ENCODE data around the gene DRC3.

The DRC3 gene

DNA sequence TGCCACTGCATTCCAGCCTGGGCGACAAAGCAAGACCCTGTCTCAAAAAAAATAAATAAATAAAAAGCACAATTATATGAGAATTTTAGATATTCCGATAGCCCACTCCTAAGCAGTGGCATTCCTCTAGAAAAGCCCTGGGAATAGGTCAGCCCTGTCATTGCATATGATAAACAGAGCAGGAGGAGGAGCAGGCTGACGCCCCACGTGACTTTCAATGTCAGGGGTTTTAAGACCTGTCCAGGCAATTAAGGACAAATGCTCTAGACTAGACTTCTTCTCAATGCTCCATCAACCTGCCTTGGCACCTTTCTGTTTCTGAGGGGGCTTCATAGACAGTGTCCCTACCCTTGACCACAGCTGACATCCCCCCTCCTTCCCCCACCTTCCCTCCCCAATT, 8.0 kb upstream of the DRC3 start:
- in situ Hi-C loops (cut with HindIII; ENCODE audit: low sequenced_read_pairs) = no loop called here

GRCh38 chr17:17965152-17965721, 7.4 kb upstream of the DRC3 start:
- in situ Hi-C loops (cut with HindIII; ENCODE audit: low sequenced_read_pairs) = no loop called here

DNA sequence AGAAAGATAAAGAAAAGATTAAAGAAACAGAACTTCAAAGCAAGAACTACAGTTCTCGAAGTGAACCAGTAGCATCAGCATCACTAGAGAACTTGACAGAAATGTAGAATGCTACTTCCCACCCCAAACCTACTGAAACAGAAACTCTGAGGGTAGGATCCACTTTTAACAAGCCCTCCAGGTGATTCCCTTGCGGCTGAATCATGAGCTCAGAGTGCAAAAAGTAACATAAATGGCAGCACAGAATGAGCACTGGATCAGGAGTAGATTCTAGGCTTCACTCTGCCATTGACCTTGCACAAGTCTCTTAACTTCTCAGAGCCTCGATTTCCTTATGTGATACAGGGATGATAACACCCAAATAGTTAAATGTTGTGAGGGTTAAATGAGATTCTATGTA, 6.3 kb upstream of the DRC3 start:
- in situ Hi-C loops (cut with HindIII; ENCODE audit: low sequenced_read_pairs) = no loop called here

- in situ Hi-C loops (cut with HindIII; ENCODE audit: low sequenced_read_pairs) = no loop called here
Measured at GRCh38 chr17:17970699-17971430, 1.8 kb upstream of the DRC3 start.

DNA sequence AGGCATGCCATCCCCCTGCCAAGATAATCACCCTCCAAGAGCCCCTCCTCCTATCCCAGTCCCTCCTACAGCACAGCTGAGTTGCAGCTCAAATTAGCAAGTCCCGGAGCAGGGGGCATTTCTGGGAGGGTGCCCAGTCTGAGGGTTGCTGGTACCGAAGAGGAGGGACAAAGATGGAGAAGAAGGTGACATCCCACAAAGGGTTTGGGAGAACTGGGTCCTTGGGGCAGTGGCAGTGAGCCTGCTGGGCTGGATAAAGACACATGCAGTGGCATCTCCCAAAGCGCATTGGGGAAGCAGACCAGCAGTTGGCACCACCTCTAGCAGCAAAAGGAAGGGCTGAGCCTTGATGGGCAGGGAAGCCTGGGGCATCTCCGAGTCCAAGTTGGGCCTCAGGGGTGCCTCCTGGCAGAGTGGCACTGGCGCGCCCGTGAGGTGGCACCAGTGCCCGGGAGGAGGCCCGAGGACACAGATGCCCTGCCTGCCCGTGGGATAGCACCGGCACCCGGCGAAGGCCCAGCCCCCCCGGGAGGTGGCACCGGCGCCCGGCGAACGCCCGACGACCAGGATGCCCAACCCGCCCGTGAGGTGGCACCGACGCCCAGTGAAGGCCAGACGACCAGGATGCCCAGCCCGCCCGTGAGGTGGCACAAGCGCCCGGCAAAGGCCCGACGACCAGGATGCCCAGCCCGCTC, 1.1 kb upstream of the DRC3 start:
- in situ Hi-C loops (cut with HindIII; ENCODE audit: low sequenced_read_pairs) = no loop called here

DNA sequence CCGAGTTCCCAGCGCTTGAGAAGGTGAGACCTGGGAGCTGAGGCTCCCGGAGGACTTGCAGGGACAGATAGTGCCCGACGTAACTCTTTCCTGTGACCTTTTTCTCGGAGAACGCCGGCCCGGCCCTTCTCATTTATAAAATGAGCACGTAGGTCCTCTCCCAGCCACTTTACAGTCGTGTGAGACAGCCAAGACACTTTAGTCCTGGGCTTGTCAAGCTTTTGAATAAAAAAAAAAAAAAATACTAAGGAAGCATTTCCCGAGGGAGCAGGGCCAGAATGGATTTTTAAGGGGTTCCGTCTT, 241 bp downstream of the DRC3 start:
- in situ Hi-C loops (cut with HindIII; ENCODE audit: low sequenced_read_pairs) = no loop called here

- in situ Hi-C loops (cut with HindIII; ENCODE audit: low sequenced_read_pairs) = no loop called here
Measured at GRCh38 chr17:17975436-17975835, 2.8 kb downstream of the DRC3 start.

DNA sequence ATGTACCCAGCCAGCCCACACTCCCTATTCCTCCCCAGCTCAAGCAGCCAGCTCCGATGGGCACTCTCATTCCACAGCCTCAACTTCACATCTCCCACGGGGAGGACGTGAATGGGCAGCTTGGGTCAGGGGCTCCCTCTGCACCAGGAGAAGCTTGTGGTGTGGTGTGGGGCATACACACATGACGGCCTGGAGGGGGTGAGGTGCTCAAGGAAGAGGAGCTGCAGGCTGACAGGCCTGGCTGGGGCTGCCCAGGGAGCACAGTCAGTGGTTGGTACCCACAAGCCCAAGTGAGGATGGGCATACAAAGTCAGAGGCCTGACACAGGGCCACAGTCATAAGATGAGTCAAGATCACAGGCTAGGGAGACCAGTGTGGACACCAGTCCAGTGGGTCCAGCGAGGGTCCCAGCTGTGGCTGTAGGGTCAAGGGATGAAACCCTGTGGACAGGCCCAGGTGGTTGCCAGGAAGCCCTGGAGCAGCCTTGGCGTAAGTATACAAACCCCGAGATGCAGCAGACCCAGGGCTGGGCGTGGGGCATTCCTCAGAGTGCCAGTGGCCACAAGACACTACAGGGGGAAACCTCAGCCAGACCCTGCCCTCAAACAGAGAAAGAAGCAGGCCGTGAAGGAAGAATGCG, 4.4 kb downstream of the DRC3 start:
- in situ Hi-C loops (cut with HindIII; ENCODE audit: low sequenced_read_pairs) = no loop called here

GRCh38 chr17:17978481-17979424, 6.1 kb downstream of the DRC3 start:
- in situ Hi-C loops (cut with HindIII; ENCODE audit: low sequenced_read_pairs) = no loop called here

- in situ Hi-C loops (cut with HindIII; ENCODE audit: low sequenced_read_pairs) = no loop called here
Measured at GRCh38 chr17:17979778-17980177, 7.1 kb downstream of the DRC3 start.

- in situ Hi-C loops (cut with HindIII; ENCODE audit: low sequenced_read_pairs) = no loop called here
Measured at GRCh38 chr17:17981330-17981729, 8.7 kb downstream of the DRC3 start.

DNA sequence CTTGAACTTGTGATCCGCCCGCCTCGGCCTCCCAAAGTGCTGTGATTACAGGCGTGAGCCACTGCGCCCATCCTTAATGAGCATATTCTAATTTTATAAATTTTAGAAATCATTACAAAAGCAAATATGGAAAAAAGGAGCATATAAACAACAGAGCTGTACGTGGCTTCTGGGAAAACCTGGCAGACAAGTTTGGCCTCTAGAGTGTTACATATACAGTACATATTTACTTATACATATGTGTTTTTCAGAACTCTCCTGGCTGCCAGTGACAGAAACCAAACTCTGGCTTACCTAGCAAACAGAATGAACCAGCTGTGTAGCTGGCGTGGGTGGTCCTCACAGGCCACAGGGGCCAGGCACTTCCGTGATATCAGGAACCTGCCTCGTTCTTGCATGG, 10.1 kb downstream of the DRC3 start:
- in situ Hi-C loops (cut with HindIII; ENCODE audit: low sequenced_read_pairs) = no loop called here

- in situ Hi-C loops (cut with HindIII; ENCODE audit: low sequenced_read_pairs) = no loop called here
Measured at GRCh38 chr17:17983376-17983775, 10.7 kb downstream of the DRC3 start.

GRCh38 chr17:17983776-17984175, 11.1 kb downstream of the DRC3 start:
- in situ Hi-C loops (cut with HindIII; ENCODE audit: low sequenced_read_pairs) = no loop called here

- in situ Hi-C loops (cut with HindIII; ENCODE audit: low sequenced_read_pairs) = no loop called here
Measured at GRCh38 chr17:17985153-17985552, 12.5 kb downstream of the DRC3 start.

DNA sequence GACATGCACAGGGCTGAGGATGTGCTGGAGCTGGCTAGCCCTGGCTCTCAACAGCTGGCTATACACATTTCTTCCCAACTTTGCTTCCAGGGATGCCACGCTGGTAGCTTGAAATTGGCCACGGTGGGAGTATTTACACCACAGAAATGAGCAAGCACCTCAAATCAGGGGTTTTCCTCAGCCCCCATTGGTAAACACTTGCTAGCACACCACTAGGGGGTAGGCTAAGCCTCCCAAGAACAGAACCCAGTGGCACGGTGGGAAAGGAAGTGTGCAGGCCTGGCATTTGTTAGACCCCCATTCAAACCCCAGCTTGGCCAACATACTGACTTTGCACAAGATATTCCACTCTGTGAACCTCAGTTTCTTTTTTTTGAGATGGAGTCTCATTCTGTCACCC, 12.9 kb downstream of the DRC3 start:
- in situ Hi-C loops (cut with HindIII; ENCODE audit: low sequenced_read_pairs) = no loop called here

DNA sequence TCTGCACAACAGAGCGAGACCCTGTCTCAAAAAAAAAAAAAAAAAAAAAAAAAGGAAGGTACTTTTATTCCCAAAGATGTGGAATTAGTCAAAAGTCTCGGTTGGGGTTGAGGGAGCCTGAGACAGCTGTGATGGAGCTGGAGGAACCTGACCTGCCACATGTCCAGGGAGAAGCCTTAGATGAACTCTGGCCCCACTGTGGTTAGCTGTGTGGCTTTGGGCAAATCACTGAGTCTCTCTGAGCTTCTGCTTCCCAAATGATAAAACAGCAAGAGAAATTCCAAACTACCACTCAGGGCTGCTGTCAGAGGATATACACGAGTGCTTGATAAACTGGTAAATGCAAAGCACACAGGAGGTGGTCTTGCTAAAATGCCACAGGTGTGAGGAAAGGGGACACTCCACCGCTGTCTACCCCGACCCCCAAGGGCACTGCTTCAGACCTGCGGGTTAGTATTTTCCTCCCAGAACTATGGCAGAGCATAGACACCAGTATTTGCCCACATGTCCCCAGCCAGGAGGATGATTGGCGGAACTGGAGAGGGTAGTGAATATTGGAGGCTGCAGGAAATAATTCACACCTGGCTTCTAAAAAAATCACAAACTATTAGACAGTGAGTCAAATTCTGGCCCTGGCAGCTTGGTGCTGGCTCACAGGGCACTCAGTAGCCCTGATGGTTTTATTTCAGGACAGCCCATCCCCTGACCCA, 14.7 kb downstream of the DRC3 start:
- in situ Hi-C loops (cut with HindIII; ENCODE audit: low sequenced_read_pairs) = no loop called here

DNA sequence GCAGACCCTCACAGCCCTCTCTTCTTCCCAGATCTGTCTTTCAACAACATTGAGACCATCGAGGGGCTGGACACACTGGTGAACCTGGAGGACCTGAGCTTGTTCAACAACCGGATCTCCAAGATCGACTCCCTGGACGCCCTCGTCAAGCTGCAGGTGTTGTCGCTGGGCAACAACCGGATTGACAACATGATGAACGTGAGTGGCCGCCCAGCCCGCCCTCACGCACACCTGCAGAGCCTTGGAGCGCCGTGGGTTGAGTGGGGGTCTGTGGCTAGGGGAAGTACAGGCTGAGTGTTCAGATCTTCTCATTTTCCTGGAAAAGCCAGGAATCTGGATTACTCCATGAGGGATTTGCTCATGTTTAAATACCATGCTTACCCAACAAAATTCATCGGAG, 15.2 kb downstream of the DRC3 start:
- in situ Hi-C loops (cut with HindIII; ENCODE audit: low sequenced_read_pairs) = no loop called here

DNA sequence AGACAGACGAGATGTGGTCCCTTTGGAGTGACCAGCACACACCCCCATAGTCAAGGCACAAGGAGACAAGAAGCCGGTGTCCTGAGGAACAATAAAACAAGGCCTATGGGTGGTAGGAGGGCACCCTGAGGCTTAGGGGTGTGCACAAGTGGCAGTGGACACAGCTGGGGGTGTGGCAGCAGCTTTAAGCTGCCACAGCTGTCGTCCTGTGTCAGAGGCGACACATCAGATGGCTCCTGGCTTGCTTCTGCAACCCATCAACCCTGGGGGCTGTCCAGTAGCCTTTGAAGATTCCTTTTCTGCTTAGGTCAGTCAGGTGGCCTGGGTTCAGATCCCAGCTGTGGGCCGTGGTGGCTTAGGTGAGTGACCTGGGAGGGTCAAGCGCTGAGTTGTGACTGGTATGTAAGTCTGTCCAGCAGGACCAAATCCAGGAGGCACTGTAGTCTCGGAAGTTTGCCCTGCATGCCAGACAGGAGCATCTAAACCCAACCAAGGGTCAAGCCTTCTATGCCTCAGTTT, 15.8 kb downstream of the DRC3 start:
- in situ Hi-C loops (cut with HindIII; ENCODE audit: low sequenced_read_pairs) = no loop called here

DNA sequence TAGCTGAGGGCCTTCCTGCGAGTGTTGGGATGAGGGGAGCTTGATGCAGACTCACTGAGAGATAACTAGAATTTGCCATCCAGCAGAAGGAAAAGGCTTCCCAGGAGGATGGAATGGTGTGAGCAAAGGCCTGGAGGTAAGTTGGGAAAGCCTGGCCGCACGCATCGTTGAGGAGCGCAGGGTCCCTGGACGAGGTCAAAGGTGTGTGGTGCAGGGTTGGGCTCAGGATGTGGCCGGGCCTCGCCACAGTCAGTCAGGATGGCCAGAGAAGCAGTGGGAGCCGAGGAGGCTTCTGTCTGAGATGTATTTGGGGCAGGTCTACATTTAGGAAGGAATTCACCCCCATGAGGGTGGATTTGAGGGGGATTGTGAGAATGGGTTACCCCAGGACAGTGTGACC, 16.4 kb downstream of the DRC3 start:
- in situ Hi-C loops (cut with HindIII; ENCODE audit: low sequenced_read_pairs) = no loop called here
